ENCODE measurements around the gene SLC24A5. TPM values are rescaled to one million over a fixed set of nuclear protein-coding genes. Genes with fewer than 3 reads are reported as not detected.

The SLC24A5 gene
- total and polyA plus RNA-seq, 2 donors (not counting 3 experiments of a cell fraction or from before 2014, with no cell fraction given): not detected

DNA sequence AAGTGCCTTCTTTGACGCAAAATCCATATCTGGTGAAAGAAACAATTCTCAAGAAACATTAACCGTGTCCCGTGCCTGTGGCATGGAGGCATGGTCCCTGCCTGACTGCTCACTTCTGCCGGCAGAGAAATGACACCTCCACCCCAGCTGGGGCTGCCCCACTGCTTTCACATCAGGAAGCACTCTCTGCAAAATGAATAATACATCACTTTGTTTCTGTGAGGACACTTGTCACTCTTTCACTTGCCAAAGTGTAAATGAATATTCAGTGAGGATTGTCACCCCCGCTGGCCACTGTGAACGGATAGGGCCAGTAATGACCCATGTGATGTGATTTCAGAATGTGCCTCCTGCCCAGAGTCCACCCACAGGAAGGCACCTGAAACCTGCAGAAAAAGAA is 31.1 kb upstream of the SLC24A5 start:
- no peak overlapping the region for H3K27ac ChIP-seq (ENCODE audit: insufficient read depth, low read depth, low read length)
- DNase-seq (ENCODE audit: low read depth, low spot score): no peak
- H2AFZ ChIP-seq (ENCODE audit: low read depth, low read length): no peak overlapping the region
- H3K4me2 ChIP-seq (ENCODE audit: insufficient read depth, low read length): no peak overlapping the region
- peaks cover 0 to 6% of the 10 kb centered on the region in 2 experiments for H3K27me3 ChIP-seq (ENCODE audit: control insufficient read depth in 2 of 2, insufficient read depth in 2 of 2, low read length in 2 of 2)
- POLR2A ChIA-PET: no interaction called here
- H4K20me1 ChIP-seq (replicated peaks; ENCODE audit: control insufficient read depth, extremely low read depth, insufficient read depth, low read length): no peaks in the 10 kb centered on the region
- dilution Hi-C loops (cut with MboI; ENCODE audit: extremely low pct_ligation_motif_present, low sequenced_read_pairs): no loop called here
- intact Hi-C loops (cut with micrococcal nuclease): no loop called here
- CTCF ChIA-PET: no interaction called here
- FAIRE-seq: no peak
- TF ChIP-seq JUN (IDR thresholded peaks at IDR 0.05; ENCODE audit: borderline replicate concordance, insufficient read depth, insufficient read length, low read depth) (no peak), POLR2AphosphoS5 (IDR thresholded peaks at IDR 0.05; ENCODE audit: insufficient read depth, low read depth, low read length) (no peak), GATA2 (IDR thresholded peaks at IDR 0.05; ENCODE audit: insufficient read depth, insufficient read length, low read depth, low read length) (no peak), MYC (IDR thresholded peaks at IDR 0.05; ENCODE audit: low read depth, low read length) (no peak), POLR2A (IDR thresholded peaks at IDR 0.05; ENCODE audit: low read depth, low read length) (no peak), FOS (IDR thresholded peaks at IDR 0.05; ENCODE audit: borderline replicate concordance, insufficient read depth, low read length) (no peak), EZH2 (IDR thresholded peaks at IDR 0.05; ENCODE audit: borderline replicate concordance, low read depth, low read length, severe bottlenecking) (no peak)
- TF ChIP-seq, protein P1, sequence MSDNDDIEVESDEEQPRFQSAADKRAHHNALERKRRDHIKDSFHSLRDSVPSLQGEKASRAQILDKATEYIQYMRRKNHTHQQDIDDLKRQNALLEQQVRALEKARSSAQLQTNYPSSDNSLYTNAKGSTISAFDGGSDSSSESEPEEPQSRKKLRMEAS (IDR thresholded peaks at IDR 0.05; ENCODE audit: insufficient read depth, insufficient read length): no peak
- TF ChIP-seq, protein P2, sequence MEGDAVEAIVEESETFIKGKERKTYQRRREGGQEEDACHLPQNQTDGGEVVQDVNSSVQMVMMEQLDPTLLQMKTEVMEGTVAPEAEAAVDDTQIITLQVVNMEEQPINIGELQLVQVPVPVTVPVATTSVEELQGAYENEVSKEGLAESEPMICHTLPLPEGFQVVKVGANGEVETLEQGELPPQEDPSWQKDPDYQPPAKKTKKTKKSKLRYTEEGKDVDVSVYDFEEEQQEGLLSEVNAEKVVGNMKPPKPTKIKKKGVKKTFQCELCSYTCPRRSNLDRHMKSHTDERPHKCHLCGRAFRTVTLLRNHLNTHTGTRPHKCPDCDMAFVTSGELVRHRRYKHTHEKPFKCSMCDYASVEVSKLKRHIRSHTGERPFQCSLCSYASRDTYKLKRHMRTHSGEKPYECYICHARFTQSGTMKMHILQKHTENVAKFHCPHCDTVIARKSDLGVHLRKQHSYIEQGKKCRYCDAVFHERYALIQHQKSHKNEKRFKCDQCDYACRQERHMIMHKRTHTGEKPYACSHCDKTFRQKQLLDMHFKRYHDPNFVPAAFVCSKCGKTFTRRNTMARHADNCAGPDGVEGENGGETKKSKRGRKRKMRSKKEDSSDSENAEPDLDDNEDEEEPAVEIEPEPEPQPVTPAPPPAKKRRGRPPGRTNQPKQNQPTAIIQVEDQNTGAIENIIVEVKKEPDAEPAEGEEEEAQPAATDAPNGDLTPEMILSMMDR (IDR thresholded peaks at IDR 0.05; ENCODE audit: extremely low read depth in 1 of 2, insufficient read depth in 1 of 2, low read depth in 1 of 2, low read length in 2 of 2): no peak
- no TSS peak for BruUV-seq (replicated peaks)
- no peaks in the 10 kb centered on the region for H3K36me3 ChIP-seq (ENCODE audit: control insufficient read depth in 2 of 2, extremely low read depth in 1 of 2, insufficient read depth in 2 of 2, low read length in 2 of 2)
- no peaks in the 10 kb centered on the region for H3K4me1 ChIP-seq (ENCODE audit: control insufficient read depth, extremely low read depth, insufficient read depth, low read length)
- no peak overlapping the region for H3K9ac ChIP-seq (replicated peaks; ENCODE audit: extremely low read depth, insufficient read depth, low read length)
- no peaks in the 10 kb centered on the region for H3K9me1 ChIP-seq (replicated peaks; ENCODE audit: control insufficient read depth, extremely low read depth, insufficient read depth, low read length)
- H3K79me2 ChIP-seq (ENCODE audit: control insufficient read depth, insufficient read depth, low read length): no peaks in the 10 kb centered on the region
- H3K4me3 ChIP-seq (replicated peaks in 1 of 3; ENCODE audit: insufficient read depth in 1 of 3, low read depth in 1 of 3, low read length in 3 of 3): no peak overlapping the region
- H3K9me3 ChIP-seq (replicated peaks; ENCODE audit: control insufficient read depth, insufficient read depth, low read length): no peaks in the 10 kb centered on the region

All from endothelial cell of umbilical vein (primary cell).